ENCODE measurements around the gene PRTG.

DNA sequence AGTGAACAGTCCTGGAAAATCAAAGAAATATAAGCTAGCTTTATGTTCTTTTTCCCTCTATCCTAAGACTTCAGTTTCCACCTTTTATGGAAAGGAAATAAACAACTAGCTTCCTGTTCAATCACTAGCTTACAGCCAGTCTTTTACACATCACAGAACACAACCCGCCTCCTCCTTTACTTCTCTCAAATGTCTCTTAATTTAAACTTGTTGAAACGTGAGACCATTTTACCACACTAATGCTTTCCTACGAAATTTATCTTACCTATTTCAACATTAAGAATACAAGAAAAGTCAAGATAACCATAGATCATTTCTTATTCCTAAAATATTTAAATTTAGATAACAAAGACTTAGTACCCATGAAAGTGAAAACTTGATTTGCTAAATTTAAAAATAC lies 6.2 kb downstream of the PRTG start:
- TF ChIP-seq, protein P1, sequence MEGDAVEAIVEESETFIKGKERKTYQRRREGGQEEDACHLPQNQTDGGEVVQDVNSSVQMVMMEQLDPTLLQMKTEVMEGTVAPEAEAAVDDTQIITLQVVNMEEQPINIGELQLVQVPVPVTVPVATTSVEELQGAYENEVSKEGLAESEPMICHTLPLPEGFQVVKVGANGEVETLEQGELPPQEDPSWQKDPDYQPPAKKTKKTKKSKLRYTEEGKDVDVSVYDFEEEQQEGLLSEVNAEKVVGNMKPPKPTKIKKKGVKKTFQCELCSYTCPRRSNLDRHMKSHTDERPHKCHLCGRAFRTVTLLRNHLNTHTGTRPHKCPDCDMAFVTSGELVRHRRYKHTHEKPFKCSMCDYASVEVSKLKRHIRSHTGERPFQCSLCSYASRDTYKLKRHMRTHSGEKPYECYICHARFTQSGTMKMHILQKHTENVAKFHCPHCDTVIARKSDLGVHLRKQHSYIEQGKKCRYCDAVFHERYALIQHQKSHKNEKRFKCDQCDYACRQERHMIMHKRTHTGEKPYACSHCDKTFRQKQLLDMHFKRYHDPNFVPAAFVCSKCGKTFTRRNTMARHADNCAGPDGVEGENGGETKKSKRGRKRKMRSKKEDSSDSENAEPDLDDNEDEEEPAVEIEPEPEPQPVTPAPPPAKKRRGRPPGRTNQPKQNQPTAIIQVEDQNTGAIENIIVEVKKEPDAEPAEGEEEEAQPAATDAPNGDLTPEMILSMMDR (IDR thresholded peaks at IDR 0.05): no peak
- TF ChIP-seq POLR2A (IDR thresholded peaks at IDR 0.05): no peak
